GM23338 (cell line): ENCODE results near the gene TRAF3IP3. TPM values are rescaled to one million over a fixed set of nuclear protein-coding genes. Genes with fewer than 3 reads are reported as not detected.

ENCODE experiments used
- ATAC-seq: fragments of 200-7000 bp; cut with Tn5 transposase; 3 replicates; pipeline ENCODE4 v1.9.1; 2020
- DNase-seq: peaks from one replicate; pipeline ENCODE4 v3.0.0-alpha.2; 2015; ENCODE audit warnings: low spot score
- H2AFZ ChIP-seq: fragments of 200-600 bp; sonication (generic); 2 replicates; pipeline ENCODE4 v1.8.0; 2016; ENCODE audit warnings: antibody characterized with exemption, mild to moderate bottlenecking, moderate library complexity
- H3F3A ChIP-seq: fragments of 200-600 bp; sonication (generic); replicated peaks from 2 replicates; pipeline ENCODE4 v1.8.0; 2017; ENCODE audit warnings: antibody characterized with exemption, mixed run types, low read depth
- H3K27ac ChIP-seq: fragments of 200-600 bp; sonication (generic); 2 replicates; pipeline ENCODE4 v1.6.1; 2016; ENCODE audit warnings: low read depth
- H3K27me3 ChIP-seq: fragments of 200-600 bp; sonication (generic); 2 replicates; pipeline ENCODE4 v1.8.0; 2016; ENCODE audit warnings: mild to moderate bottlenecking, mixed run types, moderate library complexity; ENCODE audit not compliant: insufficient read depth
- H3K36me3 ChIP-seq: fragments of 200-600 bp; sonication (generic); 2 replicates; pipeline ENCODE4 v1.8.0; 2016; ENCODE audit warnings: mild to moderate bottlenecking; ENCODE audit not compliant: insufficient read depth
- H3K4me1 ChIP-seq: fragments of 200-600 bp; sonication (generic); 2 replicates; pipeline ENCODE4 v1.8.0; 2016; ENCODE audit warnings: mild to moderate bottlenecking, moderate library complexity; ENCODE audit not compliant: insufficient read depth
- H3K4me2 ChIP-seq: fragments of 200-600 bp; sonication (generic); 2 replicates; pipeline ENCODE4 v1.7.1; 2017; ENCODE audit warnings: mixed run types
- H3K4me3 ChIP-seq: fragments of 200-600 bp; sonication (generic); 2 replicates; pipeline ENCODE4 v1.6.1; 2016; ENCODE audit warnings: mixed run types
- H3K79me2 ChIP-seq: fragments of 200-600 bp; sonication (generic); replicated peaks from 2 replicates; pipeline ENCODE4 v1.8.0; 2017; ENCODE audit warnings: mild to moderate bottlenecking; ENCODE audit not compliant: insufficient read depth
- H3K9me2 ChIP-seq: fragments of 200-600 bp; sonication (generic); 2 replicates; pipeline ENCODE4 v1.8.0; 2017; ENCODE audit not compliant: insufficient read depth
- H4K20me1 ChIP-seq: fragments of 200-600 bp; sonication (generic); replicated peaks from 2 replicates; pipeline ENCODE4 v1.8.0; 2017; ENCODE audit warnings: mild to moderate bottlenecking; ENCODE audit not compliant: insufficient read depth
- H3K27ac Mint-ChIP-seq: 2 replicates; pipeline ENCODE4 v1.8.0; 2020; ENCODE audit warnings: inconsistent platforms, mild to moderate bottlenecking, moderate library complexity, mixed read lengths
- H3K27me3 Mint-ChIP-seq: 3 replicates; pipeline ENCODE4 v1.8.0; 2022; ENCODE audit warnings: low read depth, mild to moderate bottlenecking, moderate library complexity, mixed read lengths, inconsistent platforms; ENCODE audit not compliant: insufficient read depth, poor library complexity
- H3K36me3 Mint-ChIP-seq: 3 replicates; pipeline ENCODE4 v1.8.0; 2021; ENCODE audit warnings: low read depth, mild to moderate bottlenecking, inconsistent platforms, moderate library complexity, mixed read lengths
- H3K4me1 Mint-ChIP-seq: 3 replicates; pipeline ENCODE4 v1.8.0; 2020; ENCODE audit warnings: mild to moderate bottlenecking, inconsistent platforms, mixed read lengths
- H3K4me3 Mint-ChIP-seq: 3 replicates; pipeline ENCODE4 v1.8.0; 2021; ENCODE audit warnings: moderate library complexity, mild to moderate bottlenecking, inconsistent platforms, mixed read lengths
- H3K9me3 Mint-ChIP-seq: 3 replicates; pipeline ENCODE4 v1.8.0; 2020; ENCODE audit warnings: moderate library complexity, mild to moderate bottlenecking, inconsistent platforms, mixed read lengths
- EZH2 ChIP-seq: fragments of 200-600 bp; sonication (generic); IDR thresholded peaks from one replicate; pipeline ENCODE4 v1.8.0; 2017; ENCODE audit warnings: antibody characterized with exemption, mild to moderate bottlenecking, low read depth; ENCODE audit not compliant: unreplicated experiment
- ZNF114 ChIP-seq: fragments of 250-450 bp; sonication (Bioruptor Pico); IDR thresholded peaks from 2 replicates; pipeline ENCODE4 v1.5.0; 2020; ENCODE audit warnings: mild to moderate bottlenecking, moderate library complexity
- ZNF462 ChIP-seq: fragments of 250-450 bp; sonication (Bioruptor Pico); IDR thresholded peaks from 2 replicates; pipeline ENCODE4 v1.5.0; 2020; ENCODE audit warnings: mild to moderate bottlenecking, moderate library complexity
- polyA plus RNA-seq: library from polyadenylated mRNA; unstranded; fragments of >200 nt; fragmentation: Nextera tagmentation; extraction: Ambion mirVana; gene quantifications from 2 replicates; pipeline ENCODE4 v1.2.1, GENCODE V29; 2016
- total RNA-seq: library from RNA; depleted of rRNA; stranded (reverse); fragments of >200 nt; shearing (Covaris generic); gene quantifications from 2 replicates; pipeline ENCODE4 v1.2.3, GENCODE V29; 2014

Gene TRAF3IP3
- total and polyA plus RNA-seq, 2 experiments from 2014 or later, result not detected

- TF ChIP-seq ZNF462 (CRISPR knock-in tag), result no peak
Measured at GRCh38 chr1:209710093-209710492, 45.8 kb upstream of the TRAF3IP3 start (continued).

- DNase-seq (no peak), ATAC-seq (no peak)
- Histone ChIP-seq H3F3A (no peaks in the 10 kb centered on the region), H3K4me1 (no peaks in the 10 kb centered on the region), H3K79me2 (no peaks in the 10 kb centered on the region), H4K20me1 (no peaks in the 10 kb centered on the region), H3K27ac (no peak overlapping the region), H2AFZ (no peak overlapping the region), H3K27me3 (no peaks in the 10 kb centered on the region), H3K36me3 (no peaks in the 10 kb centered on the region), H3K4me2 (no peak overlapping the region), H3K4me3 (no peak overlapping the region), H3K9me2 (no peaks in the 10 kb centered on the region)
- TF ChIP-seq EZH2 (no peak), ZNF114 (CRISPR knock-in tag) (no peak)
- no peaks in the 10 kb centered on the region for H3K9me3 Mint-ChIP-seq
- no peak overlapping the region for H3K4me3 Mint-ChIP-seq
- peaks cover 2% of the 10 kb centered on the region; the same call in 2 of the 3 replicates for H3K4me1 Mint-ChIP-seq
- no peaks in the 10 kb centered on the region for H3K36me3 Mint-ChIP-seq
- no peaks in the 10 kb centered on the region for H3K27me3 Mint-ChIP-seq
- no peak overlapping the region for H3K27ac Mint-ChIP-seq
Measured at GRCh38 chr1:209710847-209711246, 45.0 kb upstream of the TRAF3IP3 start.

GRCh38 chr1:209714338-209714737, 41.5 kb upstream of the TRAF3IP3 start:
- no peaks in the 10 kb centered on the region for H3K36me3 Mint-ChIP-seq
- H2AFZ ChIP-seq, result no peak overlapping the region
- TF ChIP-seq ZNF462 (CRISPR knock-in tag) (no peak), EZH2 (no peak)

More at GRCh38 chr1:209714338-209714737, 41.5 kb upstream of the TRAF3IP3 start:
- Histone ChIP-seq H3K27ac (no peak overlapping the region), H3K9me2 (no peaks in the 10 kb centered on the region), H3K4me1 (no peaks in the 10 kb centered on the region), H3K4me2 (no peak overlapping the region), H4K20me1 (no peaks in the 10 kb centered on the region), H3K79me2 (no peaks in the 10 kb centered on the region), H3K4me3 (no peak overlapping the region), H3K36me3 (no peaks in the 10 kb centered on the region), H3F3A (no peaks in the 10 kb centered on the region), H3K27me3 (no peaks in the 10 kb centered on the region)
- DNase-seq (no peak), ATAC-seq (no peak)
- Mint-ChIP-seq H3K4me1 (peaks cover 2% of the 10 kb centered on the region; the same call in 2 of the 3 replicates), H3K4me3 (no peak overlapping the region), H3K27ac (no peak overlapping the region), H3K27me3 (no peaks in the 10 kb centered on the region), H3K9me3 (no peaks in the 10 kb centered on the region)
